ENCODE data around the gene ZRANB1. TPM values are rescaled to one million over a fixed set of nuclear protein-coding genes. Genes with fewer than 3 reads are reported as not detected.

The ZRANB1 gene
- polyA plus RNA-seq, 1 of the 3 experiments (the other 2 are of a cell fraction): 6.2 TPM

- no peak for TF ChIP-seq CHD2 (IDR thresholded peaks at IDR 0.05; ENCODE audit: low read length, partially characterized antibody)
- TF ChIP-seq YY1 (IDR thresholded peaks at IDR 0.05; ENCODE audit: low read depth): no peak
- no peak for TF ChIP-seq SMC3 (IDR thresholded peaks at IDR 0.05; ENCODE audit: low read depth, low read length)
Observed at GRCh38 chr10:124928087-124928486, 13.8 kb upstream of the ZRANB1 start (continued).

- Histone ChIP-seq H3K9me2 (no peaks in the 10 kb centered on the region), H3K79me2 (ENCODE audit: insufficient read depth) (peaks cover 100% of the 10 kb centered on the region), H3K4me2 (no peak overlapping the region), H3K9ac (no peak overlapping the region), H4K20me1 (ENCODE audit: insufficient read depth) (peaks cover 89% of the 10 kb centered on the region), H3K36me3 (replicated peaks in 1 of 2; ENCODE audit: control insufficient read depth in 1 of 2, insufficient read depth in 2 of 2, low read length in 1 of 2) (peaks cover 0 to 14% of the 10 kb centered on the region in 2 experiments), H3K27ac (ENCODE audit: low read depth in 2 of 2, low read length in 1 of 2) (no peak overlapping the region), H3F3A (replicated peaks; ENCODE audit: insufficient read depth) (no peaks in the 10 kb centered on the region), H3K27me3 (ENCODE audit: insufficient read depth) (no peaks in the 10 kb centered on the region), H3K4me3 (ENCODE audit: low read depth in 2 of 2, low read length in 1 of 2) (no peak overlapping the region), H3K9me3 (no peaks in the 10 kb centered on the region), H3K4me1 (ENCODE audit: control insufficient read depth in 1 of 2, insufficient read depth in 2 of 2, low read depth in 1 of 2, low read length in 1 of 2) (no peaks in the 10 kb centered on the region), H2AFZ (ENCODE audit: low read depth) (no peak overlapping the region)
- DNase-seq: no peak
- ChIA-PET POLR2A (no interaction called here), CTCF (no interaction called here)
- no peak for TF ChIP-seq SIN3A (IDR thresholded peaks at IDR 0.05; ENCODE audit: borderline replicate concordance, low read depth, low read length)
- no peak for TF ChIP-seq NRF1 (IDR thresholded peaks at IDR 0.05; ENCODE audit: low read depth, low read length)
- TF ChIP-seq POLR2AphosphoS5 (IDR thresholded peaks at IDR 0.05; ENCODE audit: low read depth, low read length): no peak
- no peak for TF ChIP-seq USF1 (IDR thresholded peaks at IDR 0.05; ENCODE audit: borderline replicate concordance, low read depth)
- TF ChIP-seq FOXM1 (IDR thresholded peaks at IDR 0.05; ENCODE audit: low read depth): no peak
- no peak for TF ChIP-seq RCOR1 (IDR thresholded peaks at IDR 0.05; ENCODE audit: low read length)
- no peak for TF ChIP-seq FOXJ3 (CRISPR knock-in tag; IDR thresholded peaks at IDR 0.05)
- no peak for TF ChIP-seq NFIC (IDR thresholded peaks at IDR 0.05; ENCODE audit: borderline replicate concordance)
- no peak for TF ChIP-seq TCF12 (IDR thresholded peaks at IDR 0.05)
- no peak for TF ChIP-seq EP300 (IDR thresholded peaks at IDR 0.05; ENCODE audit: borderline replicate concordance in 1 of 2, low read depth in 1 of 2, low read length in 1 of 2)
- TF ChIP-seq RFX5 (IDR thresholded peaks at IDR 0.05; ENCODE audit: low read length): no peak
- TF ChIP-seq SMC3 (IDR thresholded peaks at IDR 0.05; ENCODE audit: low read depth, low read length): no peak
- TF ChIP-seq GATA2 (CRISPR knock-in tag; IDR thresholded peaks at IDR 0.05): no peak
- TF ChIP-seq MXI1 (IDR thresholded peaks at IDR 0.05; ENCODE audit: low read depth, low read length): no peak
- TF ChIP-seq EZH2phosphoT487 (IDR thresholded peaks at IDR 0.05; ENCODE audit: borderline replicate concordance, low read depth): no peak
- 94% methylated on average over 3 of the region's 3 CpGs for WGBS (ENCODE audit: low lambda C conversion rate)
Observed at GRCh38 chr10:124928545-124928944, 13.4 kb upstream of the ZRANB1 start.

- ChIA-PET CTCF (no interaction called here), POLR2A (no interaction called here)
- no peaks in the 10 kb centered on the region for H3K27me3 ChIP-seq (ENCODE audit: insufficient read depth)
- no peak overlapping the region for H3K4me2 ChIP-seq
- no peak overlapping the region for H3K27ac ChIP-seq (ENCODE audit: low read depth in 2 of 2, low read length in 1 of 2)
- no peak overlapping the region for H3K4me3 ChIP-seq (ENCODE audit: low read depth in 2 of 2, low read length in 1 of 2)
- H3K4me1 ChIP-seq (ENCODE audit: control insufficient read depth in 1 of 2, insufficient read depth in 2 of 2, low read depth in 1 of 2, low read length in 1 of 2): no peaks in the 10 kb centered on the region; a peak in 2 of 4 replicates
- H3K79me2 ChIP-seq (ENCODE audit: insufficient read depth): peaks cover 99% of the 10 kb centered on the region
- 91% methylated on average over 2 of the region's 2 CpGs for WGBS (ENCODE audit: low lambda C conversion rate)
- H3K9me3 ChIP-seq: no peaks in the 10 kb centered on the region
- no peak overlapping the region for H3K9ac ChIP-seq
- no peaks in the 10 kb centered on the region for H3K9me2 ChIP-seq
- no peak overlapping the region for H2AFZ ChIP-seq (ENCODE audit: low read depth)
- H3F3A ChIP-seq (replicated peaks; ENCODE audit: insufficient read depth): no peaks in the 10 kb centered on the region
- no peak for DNase-seq
- H3K36me3 ChIP-seq (replicated peaks in 1 of 2; ENCODE audit: control insufficient read depth in 1 of 2, insufficient read depth in 2 of 2, low read length in 1 of 2): peaks cover 0 to 4% of the 10 kb centered on the region in 2 experiments
- H4K20me1 ChIP-seq (ENCODE audit: insufficient read depth): peaks cover 92% of the 10 kb centered on the region
- no peak for TF ChIP-seq YY1 (IDR thresholded peaks at IDR 0.05; ENCODE audit: low read depth)
- TF ChIP-seq JUND (IDR thresholded peaks at IDR 0.05): no peak
- TF ChIP-seq GATA2 (CRISPR knock-in tag; IDR thresholded peaks at IDR 0.05): no peak
- no peak for TF ChIP-seq RFX5 (IDR thresholded peaks at IDR 0.05; ENCODE audit: low read length)
- TF ChIP-seq REST (IDR thresholded peaks at IDR 0.05; ENCODE audit: low read depth, low read length): no peak
- TF ChIP-seq USF1 (IDR thresholded peaks at IDR 0.05; ENCODE audit: borderline replicate concordance, low read depth): no peak
- TF ChIP-seq RAD21 (IDR thresholded peaks at IDR 0.05; ENCODE audit: low read length): no peak
- no peak for TF ChIP-seq RXRA (IDR thresholded peaks at IDR 0.05; ENCODE audit: borderline replicate concordance, low read depth)
- no peak for TF ChIP-seq POLR2AphosphoS5 (IDR thresholded peaks at IDR 0.05; ENCODE audit: low read depth, low read length)
- no peak for TF ChIP-seq IRF3 (IDR thresholded peaks at IDR 0.05; ENCODE audit: low read depth, low read length)
- no peak for TF ChIP-seq FOXJ3 (CRISPR knock-in tag; IDR thresholded peaks at IDR 0.05)
Observed at GRCh38 chr10:124935946-124936345, 6.0 kb upstream of the ZRANB1 start.

All from SK-N-SH (cell line).